ENCODE data around the gene VOPP1. TPM values are rescaled to one million over a fixed set of nuclear protein-coding genes. Genes with fewer than 3 reads are reported as not detected.

Gene VOPP1
- total RNA-seq, 1 experiment from 2014 or later: 30.3 TPM

DNA sequence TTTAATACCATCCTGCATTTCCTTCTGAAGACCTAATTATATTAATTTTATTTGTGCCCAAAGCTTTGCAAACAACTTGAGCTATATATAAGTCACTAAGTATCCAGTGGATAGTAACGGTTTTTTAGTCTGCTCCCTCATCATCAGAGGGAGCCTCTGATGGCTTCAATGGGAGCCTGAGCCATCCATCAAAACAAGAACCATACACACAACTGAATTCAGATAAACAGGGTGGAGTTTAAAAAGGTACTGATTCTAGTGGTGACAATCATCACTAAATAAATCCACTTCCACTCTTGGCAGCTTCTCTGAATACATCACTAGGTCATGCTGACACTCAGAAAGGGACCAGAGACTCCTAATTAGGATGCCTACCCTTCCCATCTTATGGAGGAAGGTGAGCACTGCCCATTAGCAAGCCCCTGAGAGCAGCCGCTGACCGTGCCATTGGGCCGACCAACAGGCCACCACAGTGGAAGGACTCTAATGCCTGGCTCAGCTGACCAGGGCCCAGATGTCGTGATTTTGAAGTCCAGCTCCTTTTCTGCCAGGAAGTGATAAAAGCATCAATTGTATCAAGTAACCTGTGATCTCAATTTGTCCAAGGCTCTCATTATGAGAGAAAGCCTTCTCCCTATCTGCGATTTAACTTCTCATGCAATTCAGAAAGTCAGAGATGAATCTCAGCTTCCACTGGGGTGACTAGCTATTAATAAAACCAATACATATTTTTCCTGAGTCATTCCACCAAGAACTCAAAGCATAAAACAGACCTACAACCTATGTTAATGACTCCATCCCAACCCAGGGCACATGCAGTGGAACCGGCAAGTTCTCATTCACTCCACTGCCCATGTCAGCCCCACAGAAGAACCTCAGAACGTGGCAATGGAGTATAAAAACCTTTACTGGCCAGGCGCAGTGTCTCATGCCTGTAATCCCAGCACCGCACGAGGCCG lies 13.1 kb downstream of the VOPP1 start:
- no peak for DNase-seq (ENCODE audit: low read depth, low spot score)
- intact Hi-C loops (cut with micrococcal nuclease): no loop called here
- no peaks in the 10 kb centered on the region for H3K9me3 ChIP-seq (ENCODE audit: control insufficient read depth in 1 of 2, insufficient read depth in 1 of 2, low read depth in 1 of 2, low read length in 2 of 2)
- H3K4me1 ChIP-seq (ENCODE audit: control insufficient read depth in 1 of 2, insufficient read depth in 2 of 2, low read length in 2 of 2): peaks cover 0 to 4% of the 10 kb centered on the region in 2 experiments; a peak in 1 of 4 replicates
- CTCF ChIA-PET: no interaction called here
- H4K20me1 ChIP-seq (ENCODE audit: insufficient read depth): no peaks in the 10 kb centered on the region
- H3K9ac ChIP-seq (ENCODE audit: low read length): no peak overlapping the region
- no TSS peak for BruUV-seq (replicated peaks)
- no peaks in the 10 kb centered on the region for H3K27me3 ChIP-seq (ENCODE audit: insufficient read depth, low read length)
- RAD21 ChIA-PET (ENCODE audit: low non-redundant PET in 1 of 2, low total read pairs in 2 of 2, uncharacterized antibody in 2 of 2, unreplicated experiment in 2 of 2): no interaction called here
- POLR2A ChIA-PET: no interaction called here
- H3K4me3 ChIP-seq (replicated peaks in 1 of 2; ENCODE audit: low read depth in 1 of 2, low read length in 2 of 2): no peak overlapping the region
- H3K4me2 ChIP-seq (ENCODE audit: low read length): no peak overlapping the region
- no peaks in the 10 kb centered on the region for H3K9me2 ChIP-seq (ENCODE audit: insufficient read depth)
- peaks cover 50% of the 10 kb centered on the region for H3K79me2 ChIP-seq (ENCODE audit: insufficient read depth, low read length)
- no peak for TF ChIP-seq POLR2A (IDR thresholded peaks at IDR 0.05; ENCODE audit: borderline replicate concordance, extremely low read depth, insufficient read depth, insufficient read length)
- TF ChIP-seq EGR1 (IDR thresholded peaks at IDR 0.05; ENCODE audit: low read depth): no peak
- no peak for TF ChIP-seq CBX3 (IDR thresholded peaks at IDR 0.05; ENCODE audit: low read depth)
- H2AFZ ChIP-seq (ENCODE audit: low read depth, low read length, poor library complexity, severe bottlenecking): no peak overlapping the region
- H3K27ac ChIP-seq (ENCODE audit: low read depth, low read length): no peak overlapping the region
- ATAC-seq: no peak
- H3K36me3 ChIP-seq (ENCODE audit: control insufficient read depth in 1 of 2, insufficient read depth in 2 of 2, low read length in 2 of 2): no peaks in the 10 kb centered on the region

DNA sequence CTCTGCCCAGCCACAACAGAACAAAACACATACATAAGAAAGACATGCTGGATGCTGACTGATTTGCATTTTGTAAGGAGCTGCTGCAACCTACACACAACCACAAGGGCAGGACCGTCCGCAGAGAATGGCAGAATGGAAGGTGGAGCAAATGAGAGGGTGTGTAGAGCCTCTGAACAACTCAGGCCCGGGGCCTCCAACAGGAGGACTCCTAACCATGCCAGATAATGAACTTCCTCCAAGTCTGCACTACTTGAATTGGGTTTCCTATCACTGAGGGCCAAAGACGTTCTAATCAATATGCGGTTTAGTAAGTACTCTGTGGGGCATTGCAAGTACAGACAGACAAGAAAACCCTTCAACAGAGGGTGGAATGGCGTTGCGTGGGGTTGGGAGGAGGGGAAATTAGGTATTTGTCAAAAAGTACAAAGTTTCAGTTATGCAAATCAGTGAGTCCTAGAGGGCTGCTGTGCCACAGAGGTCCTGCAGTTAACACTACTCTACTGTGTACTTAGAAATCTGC lies 14.6 kb downstream of the VOPP1 start:
- Histone ChIP-seq H3K9me3 (ENCODE audit: control insufficient read depth in 1 of 2, insufficient read depth in 1 of 2, low read depth in 1 of 2, low read length in 2 of 2) (no peaks in the 10 kb centered on the region), H4K20me1 (ENCODE audit: insufficient read depth) (no peaks in the 10 kb centered on the region), H3K9ac (ENCODE audit: low read length) (no peak overlapping the region), H3K79me2 (ENCODE audit: insufficient read depth, low read length) (peaks cover 35% of the 10 kb centered on the region), H3K36me3 (ENCODE audit: control insufficient read depth in 1 of 2, insufficient read depth in 2 of 2, low read length in 2 of 2) (no peaks in the 10 kb centered on the region), H3K4me3 (replicated peaks in 1 of 2; ENCODE audit: low read depth in 1 of 2, low read length in 2 of 2) (no peak overlapping the region), H2AFZ (ENCODE audit: low read depth, low read length, poor library complexity, severe bottlenecking) (no peak overlapping the region), H3K4me1 (ENCODE audit: control insufficient read depth in 1 of 2, insufficient read depth in 2 of 2, low read length in 2 of 2) (peaks cover 4% of the 10 kb centered on the region in 2 experiments; a peak in 2 of 4 replicates), H3K27ac (ENCODE audit: low read depth, low read length) (no peak overlapping the region), H3K4me2 (ENCODE audit: low read length) (no peak overlapping the region), H3K9me2 (ENCODE audit: insufficient read depth) (no peaks in the 10 kb centered on the region), H3K27me3 (ENCODE audit: insufficient read depth, low read length) (no peaks in the 10 kb centered on the region)
- no TSS peak for BruUV-seq (replicated peaks)
- CTCF ChIA-PET: no interaction called here
- no peak for TF ChIP-seq EZH2phosphoT487 (IDR thresholded peaks at IDR 0.05; ENCODE audit: borderline replicate concordance)
- TF ChIP-seq FOSL1 (IDR thresholded peaks at IDR 0.05; ENCODE audit: low read depth): no peak
- TF ChIP-seq, protein P1, sequence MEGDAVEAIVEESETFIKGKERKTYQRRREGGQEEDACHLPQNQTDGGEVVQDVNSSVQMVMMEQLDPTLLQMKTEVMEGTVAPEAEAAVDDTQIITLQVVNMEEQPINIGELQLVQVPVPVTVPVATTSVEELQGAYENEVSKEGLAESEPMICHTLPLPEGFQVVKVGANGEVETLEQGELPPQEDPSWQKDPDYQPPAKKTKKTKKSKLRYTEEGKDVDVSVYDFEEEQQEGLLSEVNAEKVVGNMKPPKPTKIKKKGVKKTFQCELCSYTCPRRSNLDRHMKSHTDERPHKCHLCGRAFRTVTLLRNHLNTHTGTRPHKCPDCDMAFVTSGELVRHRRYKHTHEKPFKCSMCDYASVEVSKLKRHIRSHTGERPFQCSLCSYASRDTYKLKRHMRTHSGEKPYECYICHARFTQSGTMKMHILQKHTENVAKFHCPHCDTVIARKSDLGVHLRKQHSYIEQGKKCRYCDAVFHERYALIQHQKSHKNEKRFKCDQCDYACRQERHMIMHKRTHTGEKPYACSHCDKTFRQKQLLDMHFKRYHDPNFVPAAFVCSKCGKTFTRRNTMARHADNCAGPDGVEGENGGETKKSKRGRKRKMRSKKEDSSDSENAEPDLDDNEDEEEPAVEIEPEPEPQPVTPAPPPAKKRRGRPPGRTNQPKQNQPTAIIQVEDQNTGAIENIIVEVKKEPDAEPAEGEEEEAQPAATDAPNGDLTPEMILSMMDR (IDR thresholded peaks at IDR 0.05 in 2 of 3, conservative IDR thresholded peaks at IDR 0.05 in 1 of 3; ENCODE audit: borderline replicate concordance in 1 of 3, insufficient read depth in 1 of 3, low read depth in 2 of 3, low read length in 2 of 3): no peak
- no peak for TF ChIP-seq POLR2A (IDR thresholded peaks at IDR 0.05; ENCODE audit: borderline replicate concordance, extremely low read depth, insufficient read depth, insufficient read length)
- no peak for TF ChIP-seq SRF (IDR thresholded peaks at IDR 0.05; ENCODE audit: low read depth)
- TF ChIP-seq CBX3 (IDR thresholded peaks at IDR 0.05; ENCODE audit: low read depth): no peak
- POLR2A ChIA-PET: no interaction called here
- peak; percentile 62 for ATAC-seq
- DNase-seq (ENCODE audit: low read depth, low spot score): no peak
- intact Hi-C loops (cut with micrococcal nuclease): no loop called here
- RAD21 ChIA-PET (ENCODE audit: low non-redundant PET in 1 of 2, low total read pairs in 2 of 2, uncharacterized antibody in 2 of 2, unreplicated experiment in 2 of 2): no interaction called here

Measured in HCT116 (cell line).